ENCODE measurements around the gene CACNA1C. TPM values are rescaled to one million over a fixed set of nuclear protein-coding genes. Genes with fewer than 3 reads are reported as not detected.

The CACNA1C gene
- total RNA-seq, 2 experiments from 2014 or later, result 0.05 to 0.08 TPM

DNA sequence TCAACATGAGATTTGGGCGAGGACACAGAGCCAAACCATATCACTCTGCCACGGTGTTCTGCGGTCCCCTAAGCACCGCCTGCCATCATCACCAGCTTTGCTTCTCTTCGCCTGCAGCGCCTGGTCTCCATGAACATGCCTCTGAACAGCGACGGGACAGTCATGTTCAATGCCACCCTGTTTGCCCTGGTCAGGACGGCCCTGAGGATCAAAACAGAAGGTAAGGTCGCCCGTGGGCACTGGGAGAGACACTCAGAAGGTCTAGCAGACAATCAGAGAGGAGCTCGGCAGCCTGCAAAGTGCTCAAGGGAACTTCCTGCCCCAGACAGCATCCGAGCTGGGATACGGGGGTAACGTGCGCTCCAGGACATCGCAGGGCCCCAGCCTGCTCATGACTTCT, 616.0 kb downstream of the CACNA1C start:
- ChIA-PET CTCF (no interaction called here), POLR2A (interaction anchor here (0.7 kb wide), 1 partner anchor 12 kb away, joined by 3 read pairs; no protein-coding TSS in a partner anchor)
- Histone ChIP-seq H3K27me3 (ENCODE audit: control insufficient read depth in 1 of 2, insufficient read depth in 2 of 2, low read length in 2 of 2) (no peaks in the 10 kb centered on the region), H3K9me3 (ENCODE audit: control insufficient read depth in 1 of 2, insufficient read depth in 1 of 2, low read length in 2 of 2) (no peaks in the 10 kb centered on the region), H3K4me3 (ENCODE audit: low read length) (no peak overlapping the region), H3K4me1 (ENCODE audit: insufficient read depth, low read length) (no peaks in the 10 kb centered on the region), H3K27ac (ENCODE audit: low read depth in 1 of 2, low read length in 2 of 2) (no peak overlapping the region), H3K36me3 (ENCODE audit: insufficient read depth, low read length) (peaks cover 2% of the 10 kb centered on the region)
- Mint-ChIP-seq H3K36me3 (ENCODE audit: low read depth) (no peaks in the 10 kb centered on the region), H3K4me3 (no peak overlapping the region), H3K4me1 (ENCODE audit: low read depth) (no peaks in the 10 kb centered on the region), H3K9me3 (no peaks in the 10 kb centered on the region), H3K27me3 (no peaks in the 10 kb centered on the region), H3K27ac (no peak overlapping the region)
- TF ChIP-seq, protein P1, sequence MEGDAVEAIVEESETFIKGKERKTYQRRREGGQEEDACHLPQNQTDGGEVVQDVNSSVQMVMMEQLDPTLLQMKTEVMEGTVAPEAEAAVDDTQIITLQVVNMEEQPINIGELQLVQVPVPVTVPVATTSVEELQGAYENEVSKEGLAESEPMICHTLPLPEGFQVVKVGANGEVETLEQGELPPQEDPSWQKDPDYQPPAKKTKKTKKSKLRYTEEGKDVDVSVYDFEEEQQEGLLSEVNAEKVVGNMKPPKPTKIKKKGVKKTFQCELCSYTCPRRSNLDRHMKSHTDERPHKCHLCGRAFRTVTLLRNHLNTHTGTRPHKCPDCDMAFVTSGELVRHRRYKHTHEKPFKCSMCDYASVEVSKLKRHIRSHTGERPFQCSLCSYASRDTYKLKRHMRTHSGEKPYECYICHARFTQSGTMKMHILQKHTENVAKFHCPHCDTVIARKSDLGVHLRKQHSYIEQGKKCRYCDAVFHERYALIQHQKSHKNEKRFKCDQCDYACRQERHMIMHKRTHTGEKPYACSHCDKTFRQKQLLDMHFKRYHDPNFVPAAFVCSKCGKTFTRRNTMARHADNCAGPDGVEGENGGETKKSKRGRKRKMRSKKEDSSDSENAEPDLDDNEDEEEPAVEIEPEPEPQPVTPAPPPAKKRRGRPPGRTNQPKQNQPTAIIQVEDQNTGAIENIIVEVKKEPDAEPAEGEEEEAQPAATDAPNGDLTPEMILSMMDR (IDR thresholded peaks at IDR 0.05), result no peak
- DNase-seq (peak in 1 of 14 experiments; percentile 24), ATAC-seq (ENCODE audit: poor library complexity) (no peak)
- intact Hi-C loops (cut with DNase I, micrococcal nuclease), result no loop called here

DNA sequence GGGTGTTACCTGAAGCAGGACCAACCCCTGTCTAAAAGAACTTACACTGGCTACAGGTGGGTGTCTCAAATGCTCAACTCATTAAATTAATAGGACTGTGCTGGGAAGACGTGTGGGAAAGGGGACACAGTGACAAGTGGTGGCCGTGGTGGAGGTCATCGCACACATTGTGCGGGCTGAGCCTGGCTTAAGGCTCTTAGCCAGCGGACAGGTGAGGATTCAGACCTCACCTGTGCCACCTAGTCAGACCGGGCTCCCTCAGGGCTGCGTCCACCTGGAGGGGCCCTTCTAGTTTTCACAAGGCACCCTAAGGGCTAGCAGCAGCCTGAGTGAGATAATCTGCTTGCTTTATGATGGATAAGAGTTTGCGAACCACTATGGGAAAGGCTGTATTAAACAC, 616.8 kb downstream of the CACNA1C start:
- ATAC-seq (ENCODE audit: poor library complexity), result no peak

DNA sequence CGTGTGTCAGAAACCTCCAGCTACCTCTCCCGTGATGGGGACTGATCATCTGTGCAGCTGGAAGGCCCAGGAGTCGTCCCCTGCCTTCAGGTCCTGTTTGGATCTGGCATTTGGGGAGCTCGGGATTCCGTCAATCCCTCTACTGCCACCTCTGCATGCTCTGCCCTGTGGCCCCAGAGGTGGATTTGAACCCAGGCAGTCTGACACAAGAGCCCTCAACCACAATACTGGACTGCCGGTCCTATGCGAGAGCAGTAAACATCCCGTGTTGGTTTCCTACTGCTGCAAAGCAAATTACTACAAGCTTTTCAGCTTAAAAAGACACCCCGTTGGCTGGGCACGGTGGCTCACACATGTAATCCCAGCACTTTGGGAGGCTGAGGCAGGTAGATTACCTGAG, 620.1 kb downstream of the CACNA1C start:
- no peaks in the 10 kb centered on the region for H3K4me1 ChIP-seq (ENCODE audit: insufficient read depth, low read length)
- ChIA-PET CTCF (no interaction called here), POLR2A (no interaction called here)

More for the DNA sequence above, 616.8 kb downstream of the CACNA1C start:
- no peaks in the 10 kb centered on the region for H3K9me3 ChIP-seq (ENCODE audit: control insufficient read depth in 1 of 2, insufficient read depth in 1 of 2, low read length in 2 of 2)
- CTCF ChIA-PET, result no interaction called here
- H3K27ac ChIP-seq (ENCODE audit: low read depth in 1 of 2, low read length in 2 of 2), result no peak overlapping the region
- TF ChIP-seq, protein P1 (IDR thresholded peaks at IDR 0.05), result no peak
- Mint-ChIP-seq H3K27ac (no peak overlapping the region), H3K4me1 (ENCODE audit: low read depth) (no peaks in the 10 kb centered on the region), H3K9me3 (no peaks in the 10 kb centered on the region), H3K4me3 (no peak overlapping the region), H3K36me3 (ENCODE audit: low read depth) (no peaks in the 10 kb centered on the region), H3K27me3 (no peaks in the 10 kb centered on the region)
- intact Hi-C loops (cut with DNase I, micrococcal nuclease), result no loop called here
- H3K4me1 ChIP-seq (ENCODE audit: insufficient read depth, low read length), result no peaks in the 10 kb centered on the region
- DNase-seq, result peak in 1 of 14 experiments; percentile 21
- no peak overlapping the region for H3K4me3 ChIP-seq (ENCODE audit: low read length)
- H3K36me3 ChIP-seq (ENCODE audit: insufficient read depth, low read length), result peaks cover 2% of the 10 kb centered on the region
- POLR2A ChIA-PET, result no interaction called here
- H3K27me3 ChIP-seq (ENCODE audit: control insufficient read depth in 1 of 2, insufficient read depth in 2 of 2, low read length in 2 of 2), result no peaks in the 10 kb centered on the region

More for the DNA sequence above, 620.1 kb downstream of the CACNA1C start:
- intact Hi-C loops (cut with DNase I, micrococcal nuclease), result no loop called here
- H3K27me3 ChIP-seq (ENCODE audit: control insufficient read depth in 1 of 2, insufficient read depth in 2 of 2, low read length in 2 of 2), result no peaks in the 10 kb centered on the region
- peaks cover 2% of the 10 kb centered on the region for H3K36me3 ChIP-seq (ENCODE audit: insufficient read depth, low read length)
- H3K4me3 ChIP-seq (ENCODE audit: low read length), result no peak overlapping the region
- H3K27me3 Mint-ChIP-seq, result no peaks in the 10 kb centered on the region
- no peaks in the 10 kb centered on the region for H3K9me3 ChIP-seq (ENCODE audit: control insufficient read depth in 1 of 2, insufficient read depth in 1 of 2, low read length in 2 of 2)
- no peak overlapping the region for H3K27ac ChIP-seq (ENCODE audit: low read depth in 1 of 2, low read length in 2 of 2)
- no peak overlapping the region for H3K4me3 Mint-ChIP-seq
- DNase-seq (peak in 1 of 14 experiments; percentile 17), ATAC-seq (ENCODE audit: poor library complexity) (no peak)
- no peaks in the 10 kb centered on the region for H3K36me3 Mint-ChIP-seq (ENCODE audit: low read depth)
- TF ChIP-seq, protein P1 (IDR thresholded peaks at IDR 0.05), result no peak
- H3K27ac Mint-ChIP-seq, result no peak overlapping the region
- H3K9me3 Mint-ChIP-seq, result no peaks in the 10 kb centered on the region
- no peaks in the 10 kb centered on the region for H3K4me1 Mint-ChIP-seq (ENCODE audit: low read depth)

Data from CD4-positive, alpha-beta T cell (primary cell).